Dedifferentiated amniotic fluid mesenchymal stem cell (primary cell): Measurements from ENCODE around the gene TMEM187.

Experiments used
- DNase-seq: peaks from one replicate; pipeline ENCODE4 v3.0.0-alpha.2; 2016; ENCODE audit errors: extremely low spot score

TMEM187 gene, protein sequence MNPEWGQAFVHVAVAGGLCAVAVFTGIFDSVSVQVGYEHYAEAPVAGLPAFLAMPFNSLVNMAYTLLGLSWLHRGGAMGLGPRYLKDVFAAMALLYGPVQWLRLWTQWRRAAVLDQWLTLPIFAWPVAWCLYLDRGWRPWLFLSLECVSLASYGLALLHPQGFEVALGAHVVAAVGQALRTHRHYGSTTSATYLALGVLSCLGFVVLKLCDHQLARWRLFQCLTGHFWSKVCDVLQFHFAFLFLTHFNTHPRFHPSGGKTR

GRCh38 chrX:153972368-153973126, at the start of gene TMEM187:
TSS of gene TMEM187 (plus strand) at chrX:153972754. CDS start at chrX:153982063, 9,309 bp downstream.
- peak; percentile 65 for DNase-seq

DNA sequence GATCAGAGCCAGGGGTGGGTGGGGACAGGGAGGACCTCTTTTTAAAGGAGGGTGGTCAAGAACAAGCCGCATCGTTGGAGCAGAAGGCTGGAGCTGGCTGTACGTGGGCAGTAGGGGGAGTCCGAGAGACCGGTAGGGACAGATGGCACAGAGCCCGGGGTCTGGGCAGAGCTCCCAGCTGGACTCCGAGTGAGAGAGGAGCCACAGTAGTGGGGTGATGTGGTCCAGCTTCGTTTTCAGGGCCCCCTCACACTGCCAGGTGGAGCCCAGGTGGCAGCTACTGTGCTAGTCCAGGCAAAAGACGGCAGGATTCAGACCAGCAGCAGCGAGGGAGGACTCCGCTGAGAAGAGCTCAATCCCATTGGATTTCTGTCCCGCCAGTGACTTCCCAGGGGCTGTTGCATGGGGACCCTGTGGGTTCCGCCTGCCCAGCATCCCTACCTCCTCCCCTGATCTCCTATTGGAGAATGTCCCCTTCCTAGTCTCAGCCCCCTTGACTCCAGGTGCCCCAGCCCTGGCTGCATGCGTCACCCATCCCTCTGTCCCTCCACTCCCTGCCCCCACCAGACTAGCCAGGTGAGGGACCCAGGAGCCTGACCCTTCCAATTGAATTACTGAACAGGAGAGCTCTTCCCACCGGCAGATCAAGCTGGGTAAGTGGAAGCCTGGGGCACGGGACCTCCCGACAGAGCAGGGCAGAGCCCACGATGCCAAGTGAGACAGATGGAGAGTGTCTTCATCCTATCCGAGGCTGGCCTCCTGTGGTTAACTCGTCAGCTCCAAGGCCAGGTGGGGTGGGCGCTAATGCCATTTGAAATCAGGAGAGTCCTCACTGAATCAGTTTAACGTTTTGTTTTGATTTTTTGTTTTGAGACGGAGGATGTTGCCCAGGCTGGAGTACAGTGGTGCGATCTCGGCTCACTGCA, 49.4 kb upstream of the TMEM187 start:
- no peak for DNase-seq

DNA sequence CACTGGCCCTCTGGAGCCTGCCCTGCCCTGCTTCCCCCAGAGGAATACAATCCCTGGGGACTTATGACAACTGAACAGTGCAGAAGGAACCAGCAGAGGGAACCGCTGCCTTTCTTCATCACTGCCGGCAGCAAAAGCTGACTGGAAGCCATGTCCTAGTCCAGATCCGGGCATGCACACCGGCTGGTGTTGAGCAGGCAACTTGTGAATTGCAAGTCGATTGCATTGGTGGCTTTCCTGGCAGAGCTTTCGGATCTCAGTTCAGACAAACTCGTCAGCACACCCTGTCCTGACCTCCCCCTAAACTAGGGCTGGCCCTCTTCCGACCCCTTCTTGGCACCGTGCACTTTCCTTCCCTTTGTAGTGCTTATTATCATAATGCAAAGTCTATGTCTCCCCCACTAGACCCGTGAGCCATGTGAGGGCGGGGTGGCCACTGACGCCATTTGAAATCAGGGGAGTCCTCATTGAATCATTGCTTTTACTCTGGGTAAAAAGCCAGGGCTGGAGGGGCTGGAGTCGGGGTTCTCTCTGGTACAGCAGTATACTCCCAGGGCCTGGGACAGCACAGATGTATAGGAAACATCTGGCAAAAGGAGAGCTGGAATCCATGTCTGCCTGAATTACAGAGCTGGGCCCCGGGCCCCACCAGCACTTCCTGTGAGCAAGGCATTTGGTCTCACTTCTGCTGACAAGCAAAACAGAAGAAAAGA, 48.2 kb upstream of the TMEM187 start:
- no peak for DNase-seq

DNA sequence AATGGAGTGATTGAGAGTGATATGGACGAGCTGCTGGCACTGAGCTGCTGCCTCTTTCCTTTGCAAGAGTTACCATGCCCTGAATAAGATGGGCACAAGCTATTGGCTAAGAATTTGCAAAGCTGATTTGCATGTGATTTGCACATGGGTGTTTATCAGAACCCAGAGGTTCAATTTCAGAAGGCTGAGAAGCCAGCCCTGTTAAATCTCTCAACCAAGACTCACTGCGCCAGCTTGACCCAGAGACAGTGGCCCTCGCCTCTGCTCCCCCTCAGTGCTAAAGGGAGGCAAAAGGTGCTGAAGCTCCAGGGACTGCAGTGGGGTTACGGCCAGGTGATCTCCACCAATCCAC, 47.2 kb upstream of the TMEM187 start:
- no peak for DNase-seq

GRCh38 chrX:153925739-153926551, 46.6 kb upstream of the TMEM187 start, which contains the start of gene ARHGAP4:
TSS of gene ARHGAP4 (minus strand) at chrX:153926264. CDS start at chrX:153926202, 62 bp downstream.
- no peak for DNase-seq

DNA sequence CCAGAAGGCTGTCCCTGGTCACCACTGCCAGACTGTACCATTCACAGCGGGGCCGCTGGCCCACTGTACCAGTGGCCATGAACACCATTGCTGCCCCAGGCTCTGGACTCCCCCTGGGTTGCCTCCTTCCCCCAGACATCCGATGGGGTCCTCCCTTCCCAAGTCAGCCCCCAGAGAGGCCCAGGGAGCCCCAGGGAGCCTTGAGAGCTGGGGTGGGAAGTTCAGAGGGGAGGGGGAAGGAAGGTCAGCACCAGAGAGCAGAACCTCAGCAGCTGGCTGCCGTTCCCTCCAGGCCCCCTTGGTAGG, 46.0 kb upstream of the TMEM187 start:
- no peak for DNase-seq

DNA sequence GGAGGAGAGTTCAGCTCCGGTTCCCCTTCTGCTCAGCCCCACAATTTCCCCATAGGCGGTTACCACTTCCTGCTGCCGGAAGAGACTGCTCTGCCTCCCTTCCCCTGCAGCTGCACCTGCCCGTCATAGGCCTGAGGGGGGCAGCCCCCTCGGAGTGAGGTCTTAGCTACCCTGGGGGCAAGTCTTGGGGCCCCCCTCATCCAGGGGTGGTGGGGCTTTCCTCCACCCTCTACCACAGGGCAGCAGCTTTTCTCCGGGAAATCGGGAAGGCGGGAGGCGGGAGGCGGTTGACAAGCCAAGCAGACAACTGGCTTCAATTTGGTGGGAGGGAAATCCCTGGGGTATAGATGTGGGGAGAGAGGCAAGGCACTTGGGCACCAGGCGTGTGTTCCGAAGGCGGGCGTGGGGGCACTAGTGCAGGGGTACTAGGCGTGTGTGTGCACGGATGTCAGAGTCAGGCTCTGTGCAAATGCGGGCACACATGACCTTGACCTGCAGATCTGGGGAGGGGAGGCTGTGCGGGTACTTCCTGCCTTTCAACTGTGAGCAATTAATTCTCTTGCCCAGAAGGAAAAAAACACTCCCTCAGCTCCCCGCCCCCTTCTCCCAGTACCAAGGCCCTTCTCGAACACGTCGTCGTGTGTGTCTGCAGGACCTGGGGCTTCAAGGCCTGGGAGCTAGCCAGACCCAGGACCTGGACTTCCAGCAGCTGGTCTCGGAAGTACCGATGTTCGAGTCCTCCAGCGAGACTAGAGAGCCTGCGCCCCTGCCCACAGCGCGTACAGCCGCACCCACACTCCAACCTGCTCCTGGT, 45.5 kb upstream of the TMEM187 start:
- DNase-seq: no peak

DNA sequence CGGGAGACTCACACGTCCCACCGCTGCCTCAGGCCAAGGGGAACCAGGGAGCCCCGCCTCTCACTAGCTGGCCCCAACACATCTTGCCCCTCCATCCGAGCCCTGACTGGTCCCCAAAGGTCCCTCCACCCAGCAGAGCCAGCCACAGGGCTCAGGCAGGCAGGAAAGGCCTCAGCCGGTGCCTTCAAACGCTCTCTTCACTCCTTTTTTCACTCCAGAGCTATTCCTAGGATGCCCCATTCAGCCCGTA, 45.0 kb upstream of the TMEM187 start:
- DNase-seq: no peak

- DNase-seq: peak; percentile 93
These were observed 44.4 kb upstream of the TMEM187 start for GRCh38 chrX:153927922-153928760.

- no peak for DNase-seq
These were observed 43.7 kb upstream of the TMEM187 start for GRCh38 chrX:153928846-153929245.

GRCh38 chrX:153929576-153929975, 43.0 kb upstream of the TMEM187 start:
- DNase-seq: no peak

DNA sequence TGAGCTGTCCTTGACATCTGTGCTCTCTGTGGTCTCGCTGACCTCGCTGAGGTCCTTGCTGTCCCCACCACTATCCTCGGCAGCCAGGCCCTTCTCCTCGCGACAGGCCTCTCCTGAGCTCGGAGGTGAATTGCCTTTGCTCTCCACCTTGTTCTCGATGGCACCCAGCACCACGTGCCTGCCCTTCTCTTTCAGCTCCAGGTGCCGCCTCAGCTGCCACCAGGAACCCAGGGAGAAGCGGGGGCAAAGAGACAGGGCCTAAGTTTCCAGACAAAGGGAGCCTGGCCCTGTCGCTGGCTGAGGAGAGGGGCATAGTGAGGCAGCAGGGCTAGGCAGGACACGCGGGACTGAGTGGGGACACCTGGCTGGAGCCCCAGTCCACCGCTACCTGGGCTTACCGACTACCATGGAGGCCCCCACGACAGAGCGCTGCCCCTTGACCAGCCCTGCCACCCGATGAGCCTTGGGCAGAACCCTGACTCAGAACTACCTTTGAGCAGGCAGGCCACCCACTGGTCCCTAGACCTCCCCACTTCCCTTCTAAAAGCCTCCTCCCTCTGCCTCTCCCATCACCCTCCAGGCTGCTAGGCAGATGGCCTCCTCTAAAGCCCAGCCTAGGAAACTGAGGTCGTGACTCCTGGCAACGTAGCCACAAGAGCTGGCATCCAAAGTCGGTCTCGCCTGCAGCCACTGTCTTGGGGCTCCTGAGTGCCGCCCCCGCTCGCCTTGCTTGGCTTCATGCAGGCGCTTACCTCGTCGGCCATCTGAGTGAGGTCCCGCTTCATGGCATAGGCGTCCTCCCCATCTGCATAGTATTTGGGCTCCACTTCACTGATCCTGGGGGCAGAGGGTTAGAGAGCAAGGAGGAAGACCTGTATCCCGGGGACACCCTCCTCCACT, 42.3 kb upstream of the TMEM187 start:
- no peak for DNase-seq

DNA sequence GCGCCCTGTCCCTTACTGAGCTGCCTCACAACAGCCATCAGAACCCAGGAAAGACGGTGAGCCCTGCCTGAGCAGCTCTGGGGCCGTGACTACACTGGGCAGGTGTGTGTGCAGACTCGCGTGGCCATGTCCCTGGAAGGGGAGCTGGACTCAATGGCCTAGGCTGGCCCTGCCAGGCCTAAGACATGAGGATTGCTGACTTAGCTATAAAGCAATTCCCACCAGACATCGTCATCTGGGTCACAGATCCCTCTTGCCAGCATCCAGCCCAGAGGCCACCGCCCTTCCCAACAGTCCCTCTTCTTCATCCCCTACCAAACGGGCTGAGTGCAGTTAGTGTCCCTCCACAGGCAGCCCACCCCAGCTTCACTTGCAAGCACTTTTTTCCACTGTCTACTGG, 41.4 kb upstream of the TMEM187 start:
- no peak for DNase-seq

DNA sequence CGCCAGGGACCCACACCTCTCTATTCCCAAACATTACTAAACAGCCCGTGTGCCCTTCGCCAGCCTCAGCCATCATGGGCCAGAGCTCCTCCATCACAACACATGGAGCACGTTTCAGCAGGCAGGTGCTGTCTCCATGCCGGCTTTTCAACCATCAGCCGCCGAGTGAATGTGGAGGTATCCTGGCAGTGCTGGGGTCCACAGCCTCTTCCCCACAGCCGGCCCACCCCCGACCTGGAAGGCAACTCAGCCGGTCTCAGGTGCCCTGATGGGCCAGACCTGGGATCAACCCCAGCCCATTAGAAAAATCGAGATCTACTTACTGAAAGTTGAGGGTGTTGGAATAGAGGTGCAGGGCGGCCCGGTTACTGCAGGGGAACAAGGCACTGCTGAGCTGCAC, 40.8 kb upstream of the TMEM187 start:
- DNase-seq: no peak

DNA sequence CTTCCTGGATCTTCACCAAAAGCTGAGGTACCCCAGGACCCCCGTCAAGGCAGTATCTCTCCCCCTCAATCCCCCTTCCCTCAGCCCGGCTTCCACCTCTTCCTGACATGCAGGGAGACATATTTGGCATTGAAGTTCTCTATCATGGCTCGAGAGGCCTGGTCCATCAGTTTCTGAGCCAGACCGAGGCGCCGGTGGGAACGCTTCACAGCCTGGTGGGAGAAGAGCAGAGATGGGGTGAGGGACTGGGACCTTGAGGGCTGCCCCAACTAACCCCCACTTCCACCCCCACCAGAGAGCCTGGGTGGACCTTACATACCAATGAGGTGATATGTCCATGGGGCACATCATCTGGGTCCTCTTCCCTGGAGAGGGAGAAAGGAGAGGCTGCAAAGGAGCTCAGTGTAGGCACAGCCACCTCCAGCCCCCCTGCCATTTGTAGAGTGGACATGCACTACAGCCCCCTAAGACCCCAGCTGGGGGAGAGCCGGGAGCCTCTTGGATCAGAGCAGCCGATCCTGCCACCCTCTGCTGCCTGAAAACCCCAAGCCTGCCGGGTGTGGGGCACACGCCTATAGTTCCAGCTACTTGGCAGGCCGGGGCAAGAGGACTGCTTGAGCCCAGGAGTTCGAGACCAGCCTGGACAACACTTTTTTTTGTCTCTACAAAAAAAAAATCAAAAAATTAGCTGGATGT, 40.2 kb upstream of the TMEM187 start:
- no peak for DNase-seq

- DNase-seq: no peak
These were observed 38.8 kb upstream of the TMEM187 start for GRCh38 chrX:153933748-153934147.

DNA sequence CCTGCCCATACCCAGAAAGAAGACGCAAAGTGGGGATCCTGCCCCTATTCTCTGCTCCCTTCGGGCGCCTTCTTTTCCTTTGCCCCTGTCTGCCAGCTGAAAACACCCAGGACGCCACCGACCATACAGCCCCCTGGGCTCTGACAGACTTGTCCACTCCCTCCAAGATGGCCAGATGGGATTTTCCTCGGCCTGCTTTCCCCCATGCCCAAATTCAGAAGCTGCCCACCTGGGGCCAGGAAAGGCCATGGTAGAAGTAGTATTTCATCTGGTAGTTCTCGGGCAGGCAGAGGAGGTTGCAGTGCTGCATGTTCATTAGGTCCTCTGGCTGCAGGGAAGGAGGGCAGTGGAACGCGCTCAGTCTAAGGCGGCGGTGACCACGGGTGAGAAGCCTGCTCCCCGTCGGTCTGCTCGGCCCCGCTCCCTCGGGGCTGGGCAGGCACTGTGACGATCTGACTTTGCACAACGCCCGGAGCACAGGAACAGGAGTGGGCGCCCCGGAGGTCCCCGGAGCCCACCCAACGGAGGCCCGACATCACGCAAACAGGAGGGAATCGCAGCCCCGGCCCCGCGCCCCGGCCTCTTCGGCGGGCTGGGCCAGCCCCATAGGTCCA, 38.3 kb upstream of the TMEM187 start:
- DNase-seq: no peak
